GM18517 (cell line): Measurements from ENCODE around the gene CYB5B.
"Not testable (repeated sequence)": the region's sequence is repeated elsewhere in the genome, so short reads cannot be mapped to it uniquely, and the experiment has no call there.

Source experiments
- ATAC-seq: cut with Tn5 transposase; IDR thresholded peaks from one replicate; pipeline ENCODE4 v1.9.1; 2021; ENCODE audit warnings: mild to moderate bottlenecking, moderate library complexity; ENCODE audit not compliant: unreplicated experiment

The CYB5B gene

GRCh38 chr16:69441030-69441429 is 16.6 kb downstream of the CYB5B start:
- ATAC-seq = not testable (repeated sequence)

GRCh38 chr16:69443927-69444631 is 19.7 kb downstream of the CYB5B start:
- no peak for ATAC-seq

- ATAC-seq = no peak
Observed at GRCh38 chr16:69444873-69445517, 20.6 kb downstream of the CYB5B start.

- no peak for ATAC-seq
Observed at GRCh38 chr16:69448470-69449193, 24.2 kb downstream of the CYB5B start.

GRCh38 chr16:69451166-69451565 is 26.7 kb downstream of the CYB5B start:
- ATAC-seq = no peak

GRCh38 chr16:69453936-69454335 is 29.5 kb downstream of the CYB5B start:
- no peak for ATAC-seq

- ATAC-seq = no peak
Observed at GRCh38 chr16:69463876-69464275, 39.5 kb downstream of the CYB5B start.

GRCh38 chr16:69465083-69465721 is 40.8 kb downstream of the CYB5B start:
- peak; percentile 45 for ATAC-seq

- no peak for ATAC-seq
Observed at GRCh38 chr16:69465881-69466280, 41.5 kb downstream of the CYB5B start.

GRCh38 chr16:69466547-69466946 is 42.1 kb downstream of the CYB5B start:
- ATAC-seq = no peak

- ATAC-seq = no peak
Observed at GRCh38 chr16:69467080-69467479, 42.7 kb downstream of the CYB5B start.

GRCh38 chr16:69467531-69468204 is 43.2 kb downstream of the CYB5B start:
- no peak for ATAC-seq

- ATAC-seq = peak; percentile 65
Observed at GRCh38 chr16:69469807-69470561, 45.6 kb downstream of the CYB5B start.

- no peak for ATAC-seq
Observed at GRCh38 chr16:69471121-69471520, 46.7 kb downstream of the CYB5B start.

- no peak for ATAC-seq
Observed at GRCh38 chr16:69474408-69474807, 50.0 kb downstream of the CYB5B start.

- no peak for ATAC-seq
Observed at GRCh38 chr16:69476920-69477443, 52.6 kb downstream of the CYB5B start.

GRCh38 chr16:69477546-69477945 is 53.1 kb downstream of the CYB5B start:
- ATAC-seq = no peak

- no peak for ATAC-seq
Observed at GRCh38 chr16:69478685-69479084, 54.3 kb downstream of the CYB5B start.

- ATAC-seq = no peak
Observed at GRCh38 chr16:69479775-69480174, 55.4 kb downstream of the CYB5B start.

- no peak for ATAC-seq
Observed at GRCh38 chr16:69481901-69482341, 57.5 kb downstream of the CYB5B start.
